ENCODE measurements around the gene TMEM184C.

The TMEM184C gene

GRCh38 chr4:147586637-147587036 lies 30.6 kb upstream of the TMEM184C start:
- Histone ChIP-seq H3K36me3 (ENCODE audit: control insufficient read depth, insufficient read depth, low read length) (no peaks in the 10 kb centered on the region), H3K27me3 (ENCODE audit: control insufficient read depth, insufficient read depth, low read length) (no peaks in the 10 kb centered on the region), H3K4me3 (ENCODE audit: low read length) (no peak overlapping the region), H3K4me1 (ENCODE audit: control insufficient read depth, insufficient read depth, low read length) (peaks cover 5% of the 10 kb centered on the region), H3K9ac (ENCODE audit: low read length) (no peak overlapping the region), H3K9me3 (ENCODE audit: control insufficient read depth, low read length) (no peaks in the 10 kb centered on the region)

- Histone ChIP-seq H3K27me3 (ENCODE audit: control insufficient read depth, insufficient read depth, low read length) (no peaks in the 10 kb centered on the region), H3K9ac (ENCODE audit: low read length) (no peak overlapping the region), H3K9me3 (ENCODE audit: control insufficient read depth, low read length) (no peaks in the 10 kb centered on the region), H3K4me3 (ENCODE audit: low read length) (no peak overlapping the region), H3K4me1 (ENCODE audit: control insufficient read depth, insufficient read depth, low read length) (peaks cover 5% of the 10 kb centered on the region), H3K36me3 (ENCODE audit: control insufficient read depth, insufficient read depth, low read length) (no peaks in the 10 kb centered on the region)
These were observed 30.2 kb upstream of the TMEM184C start for GRCh38 chr4:147587041-147587440.

- no peaks in the 10 kb centered on the region for H3K4me1 ChIP-seq (ENCODE audit: control insufficient read depth, insufficient read depth, low read length)
- no peaks in the 10 kb centered on the region for H3K9me3 ChIP-seq (ENCODE audit: control insufficient read depth, low read length)
- no peak overlapping the region for H3K9ac ChIP-seq (ENCODE audit: low read length)
- no peak overlapping the region for H3K4me3 ChIP-seq (ENCODE audit: low read length)
- H3K27me3 ChIP-seq (ENCODE audit: control insufficient read depth, insufficient read depth, low read length), result no peaks in the 10 kb centered on the region
- H3K36me3 ChIP-seq (ENCODE audit: control insufficient read depth, insufficient read depth, low read length), result no peaks in the 10 kb centered on the region
These were observed 27.6 kb upstream of the TMEM184C start for GRCh38 chr4:147589586-147589985.

- Histone ChIP-seq H3K4me1 (ENCODE audit: control insufficient read depth, insufficient read depth, low read length) (no peaks in the 10 kb centered on the region), H3K9me3 (ENCODE audit: control insufficient read depth, low read length) (no peaks in the 10 kb centered on the region), H3K27me3 (ENCODE audit: control insufficient read depth, insufficient read depth, low read length) (no peaks in the 10 kb centered on the region), H3K4me3 (ENCODE audit: low read length) (no peak overlapping the region), H3K36me3 (ENCODE audit: control insufficient read depth, insufficient read depth, low read length) (no peaks in the 10 kb centered on the region), H3K9ac (ENCODE audit: low read length) (no peak overlapping the region)
These were observed 26.8 kb upstream of the TMEM184C start for GRCh38 chr4:147590249-147590920.

GRCh38 chr4:147591106-147591505 lies 26.1 kb upstream of the TMEM184C start:
- H3K9me3 ChIP-seq (ENCODE audit: control insufficient read depth, low read length), result no peaks in the 10 kb centered on the region
- H3K4me1 ChIP-seq (ENCODE audit: control insufficient read depth, insufficient read depth, low read length), result no peaks in the 10 kb centered on the region
- H3K9ac ChIP-seq (ENCODE audit: low read length), result no peak overlapping the region
- no peaks in the 10 kb centered on the region for H3K36me3 ChIP-seq (ENCODE audit: control insufficient read depth, insufficient read depth, low read length)
- no peaks in the 10 kb centered on the region for H3K27me3 ChIP-seq (ENCODE audit: control insufficient read depth, insufficient read depth, low read length)
- H3K4me3 ChIP-seq (ENCODE audit: low read length), result no peak overlapping the region

GRCh38 chr4:147594107-147594506 lies 23.1 kb upstream of the TMEM184C start:
- Histone ChIP-seq H3K4me1 (ENCODE audit: control insufficient read depth, insufficient read depth, low read length) (peaks cover 7% of the 10 kb centered on the region), H3K4me3 (ENCODE audit: low read length) (no peak overlapping the region), H3K27me3 (ENCODE audit: control insufficient read depth, insufficient read depth, low read length) (no peaks in the 10 kb centered on the region), H3K9ac (ENCODE audit: low read length) (no peak overlapping the region), H3K36me3 (ENCODE audit: control insufficient read depth, insufficient read depth, low read length) (no peaks in the 10 kb centered on the region), H3K9me3 (ENCODE audit: control insufficient read depth, low read length) (no peaks in the 10 kb centered on the region)

- Histone ChIP-seq H3K4me1 (ENCODE audit: control insufficient read depth, insufficient read depth, low read length) (peaks cover 7% of the 10 kb centered on the region), H3K36me3 (ENCODE audit: control insufficient read depth, insufficient read depth, low read length) (no peaks in the 10 kb centered on the region), H3K4me3 (ENCODE audit: low read length) (no peak overlapping the region), H3K9ac (ENCODE audit: low read length) (no peak overlapping the region), H3K9me3 (ENCODE audit: control insufficient read depth, low read length) (no peaks in the 10 kb centered on the region), H3K27me3 (ENCODE audit: control insufficient read depth, insufficient read depth, low read length) (no peaks in the 10 kb centered on the region)
These were observed 22.6 kb upstream of the TMEM184C start for GRCh38 chr4:147594578-147594977.

- Histone ChIP-seq H3K9ac (ENCODE audit: low read length) (no peak overlapping the region), H3K4me3 (ENCODE audit: low read length) (no peak overlapping the region), H3K36me3 (ENCODE audit: control insufficient read depth, insufficient read depth, low read length) (no peaks in the 10 kb centered on the region), H3K27me3 (ENCODE audit: control insufficient read depth, insufficient read depth, low read length) (no peaks in the 10 kb centered on the region), H3K4me1 (ENCODE audit: control insufficient read depth, insufficient read depth, low read length) (peaks cover 7% of the 10 kb centered on the region), H3K9me3 (ENCODE audit: control insufficient read depth, low read length) (no peaks in the 10 kb centered on the region)
These were observed 20.8 kb upstream of the TMEM184C start for GRCh38 chr4:147596377-147596776.

- H3K4me3 ChIP-seq (ENCODE audit: low read length), result no peak overlapping the region
- H3K4me1 ChIP-seq (ENCODE audit: control insufficient read depth, insufficient read depth, low read length), result peaks cover 7% of the 10 kb centered on the region
- no peaks in the 10 kb centered on the region for H3K27me3 ChIP-seq (ENCODE audit: control insufficient read depth, insufficient read depth, low read length)
- no peak overlapping the region for H3K9ac ChIP-seq (ENCODE audit: low read length)
- H3K9me3 ChIP-seq (ENCODE audit: control insufficient read depth, low read length), result no peaks in the 10 kb centered on the region
- no peaks in the 10 kb centered on the region for H3K36me3 ChIP-seq (ENCODE audit: control insufficient read depth, insufficient read depth, low read length)
These were observed 20.2 kb upstream of the TMEM184C start for GRCh38 chr4:147596981-147597380.

GRCh38 chr4:147597561-147597960 lies 19.6 kb upstream of the TMEM184C start:
- Histone ChIP-seq H3K27me3 (ENCODE audit: control insufficient read depth, insufficient read depth, low read length) (no peaks in the 10 kb centered on the region), H3K4me1 (ENCODE audit: control insufficient read depth, insufficient read depth, low read length) (peaks cover 7% of the 10 kb centered on the region), H3K36me3 (ENCODE audit: control insufficient read depth, insufficient read depth, low read length) (no peaks in the 10 kb centered on the region), H3K9me3 (ENCODE audit: control insufficient read depth, low read length) (no peaks in the 10 kb centered on the region), H3K4me3 (ENCODE audit: low read length) (no peak overlapping the region), H3K9ac (ENCODE audit: low read length) (no peak overlapping the region)

GRCh38 chr4:147599206-147599605 lies 18.0 kb upstream of the TMEM184C start:
- Histone ChIP-seq H3K27me3 (ENCODE audit: control insufficient read depth, insufficient read depth, low read length) (no peaks in the 10 kb centered on the region), H3K4me1 (ENCODE audit: control insufficient read depth, insufficient read depth, low read length) (peaks cover 7% of the 10 kb centered on the region), H3K36me3 (ENCODE audit: control insufficient read depth, insufficient read depth, low read length) (no peaks in the 10 kb centered on the region), H3K9me3 (ENCODE audit: control insufficient read depth, low read length) (no peaks in the 10 kb centered on the region), H3K4me3 (ENCODE audit: low read length) (no peak overlapping the region), H3K9ac (ENCODE audit: low read length) (no peak overlapping the region)

- Histone ChIP-seq H3K36me3 (ENCODE audit: control insufficient read depth, insufficient read depth, low read length) (no peaks in the 10 kb centered on the region), H3K9me3 (ENCODE audit: control insufficient read depth, low read length) (no peaks in the 10 kb centered on the region), H3K4me3 (ENCODE audit: low read length) (no peak overlapping the region), H3K4me1 (ENCODE audit: control insufficient read depth, insufficient read depth, low read length) (peaks cover 7% of the 10 kb centered on the region), H3K9ac (ENCODE audit: low read length) (no peak overlapping the region), H3K27me3 (ENCODE audit: control insufficient read depth, insufficient read depth, low read length) (no peaks in the 10 kb centered on the region)
These were observed 17.4 kb upstream of the TMEM184C start for GRCh38 chr4:147599769-147600168.

GRCh38 chr4:147605499-147605898 lies 11.7 kb upstream of the TMEM184C start:
- no peak overlapping the region for H3K4me3 ChIP-seq (ENCODE audit: low read length)
- H3K27me3 ChIP-seq (ENCODE audit: control insufficient read depth, insufficient read depth, low read length), result no peaks in the 10 kb centered on the region

More at GRCh38 chr4:147605499-147605898, 11.7 kb upstream of the TMEM184C start:
- Histone ChIP-seq H3K9me3 (ENCODE audit: control insufficient read depth, low read length) (no peaks in the 10 kb centered on the region), H3K36me3 (ENCODE audit: control insufficient read depth, insufficient read depth, low read length) (no peaks in the 10 kb centered on the region), H3K9ac (ENCODE audit: low read length) (no peak overlapping the region), H3K4me1 (ENCODE audit: control insufficient read depth, insufficient read depth, low read length) (no peaks in the 10 kb centered on the region)
